SK-N-MC (cell line): ENCODE data around the gene NOM1.
A peak's percentile ranks its signal among the peaks of the same experiment; 100 is the strongest.

Source experiments
- DNase-seq: peaks from one replicate; pipeline ENCODE4 v3.0.0-alpha.2; 2011; ENCODE audit warnings: low read depth, low spot score
- H3K27ac ChIP-seq: fragments of 200-600 bp; sonication (generic); 2 replicates; pipeline ENCODE4 v1.5.1; 2016; ENCODE audit warnings: mixed run types
- H3K36me3 ChIP-seq: fragments of 200-600 bp; sonication (generic); 2 replicates; pipeline ENCODE4 v1.6.1; 2017; ENCODE audit warnings: antibody characterized with exemption, low read length, mixed read lengths; ENCODE audit not compliant: insufficient read depth
- H3K4me3 ChIP-seq: fragments of 200-600 bp; sonication (generic); 2 replicates; pipeline ENCODE4 v1.5.1; 2016
- H3K9ac ChIP-seq: fragments of 200-600 bp; sonication (generic); 2 replicates; pipeline ENCODE4 v1.8.0; 2017; ENCODE audit warnings: mixed run types, mixed read lengths; ENCODE audit not compliant: insufficient read length
- H3K9me3 ChIP-seq: fragments of 200-600 bp; sonication (generic); 2 replicates; pipeline ENCODE4 v1.6.1; 2017; ENCODE audit warnings: low read depth, mild to moderate bottlenecking, antibody characterized with exemption, low read length, moderate library complexity, mixed read lengths
- EZH2 ChIP-seq: fragments of 200-600 bp; sonication (generic); IDR thresholded peaks from one replicate; pipeline ENCODE4 v1.6.1; 2017; ENCODE audit warnings: antibody characterized with exemption
- FOXP2 ChIP-seq: optimal IDR thresholded peaks from 2 replicates; pipeline ENCODE3; 2011; ENCODE audit warnings: mild to moderate bottlenecking, moderate library complexity; ENCODE audit not compliant: insufficient read depth; ENCODE audit errors: extremely low read length, control extremely low read depth
- POLR2AphosphoS5 ChIP-seq: IDR thresholded peaks from 2 replicates; pipeline ENCODE4 v1.6.1; 2012; ENCODE audit warnings: mild to moderate bottlenecking, low read depth, low read length, borderline replicate concordance

Gene NOM1

DNA sequence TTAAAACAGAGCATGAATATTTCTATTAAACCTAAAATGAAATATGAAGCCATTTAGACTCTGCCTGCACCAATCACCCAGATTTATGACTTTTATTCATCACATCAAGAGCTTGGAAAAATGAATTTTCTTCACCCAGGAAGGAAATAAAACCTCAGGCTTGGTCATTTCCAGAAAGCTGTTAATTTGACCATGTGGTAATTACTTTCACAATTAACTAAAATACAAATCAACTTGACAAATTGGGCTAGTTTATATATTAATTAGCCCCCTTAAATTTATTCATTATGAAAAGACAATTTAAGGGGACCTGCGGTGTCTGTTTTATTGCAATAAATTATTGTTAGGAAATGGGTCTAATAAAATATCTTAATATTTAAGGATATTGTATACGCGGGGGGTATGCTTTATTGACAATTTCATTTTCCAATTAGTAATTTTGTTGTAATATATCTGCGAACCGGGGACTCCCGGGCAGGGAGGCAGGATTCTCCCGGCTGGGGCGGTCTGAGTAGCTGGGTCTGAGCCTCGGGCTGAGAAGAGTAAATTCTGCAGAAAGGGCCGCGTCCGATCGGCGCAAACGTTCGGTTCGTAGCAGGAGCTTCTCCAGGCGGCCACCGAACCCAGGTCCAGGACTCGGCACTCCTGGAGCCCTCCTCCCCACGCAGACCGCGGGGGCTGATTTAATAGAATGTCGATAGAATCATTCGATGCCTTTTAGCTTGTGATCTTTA is 70.4 kb downstream of the NOM1 start:
- no peak overlapping the region for H3K9ac ChIP-seq

DNA sequence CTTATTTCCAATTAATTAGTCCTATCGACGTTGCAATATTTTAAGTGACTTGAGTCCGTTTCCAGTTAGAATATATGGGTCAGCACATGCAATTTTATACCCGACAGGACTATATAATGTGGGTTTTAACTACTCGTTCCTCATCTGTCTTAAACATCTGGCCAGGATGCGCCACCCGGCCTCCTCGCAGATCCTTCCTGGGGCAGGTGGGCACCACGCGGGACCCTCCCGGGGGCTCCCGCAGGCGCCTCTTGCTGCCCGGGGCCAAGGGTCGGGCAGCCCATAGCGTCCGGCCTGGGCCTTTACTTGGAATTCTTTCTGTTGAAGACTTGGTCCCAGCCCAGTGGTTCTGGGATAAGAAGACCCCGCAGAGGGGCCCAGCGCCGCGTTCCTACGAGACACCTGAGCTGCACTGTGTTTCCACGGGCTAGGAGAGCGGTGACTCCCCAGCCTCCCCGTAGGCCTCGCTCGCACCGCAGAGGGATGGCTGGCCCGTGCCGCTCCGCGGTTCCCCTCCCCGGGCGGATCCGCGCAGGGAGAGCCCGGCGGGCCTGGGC is 71.1 kb downstream of the NOM1 start:
- TF ChIP-seq FOXP2 (no peak), EZH2 (peak; percentile 95)
- Histone ChIP-seq H3K9me3 (no peaks in the 10 kb centered on the region), H3K27ac (no peak overlapping the region), H3K4me3 (no peak overlapping the region), H3K36me3 (no peaks in the 10 kb centered on the region), H3K9ac (no peak overlapping the region)
- DNase-seq, result no peak

More for the DNA sequence above, 70.4 kb downstream of the NOM1 start:
- no peak for TF ChIP-seq POLR2AphosphoS5
- TF ChIP-seq FOXP2, result no peak
- no peak for TF ChIP-seq EZH2
- DNase-seq, result no peak
- H3K36me3 ChIP-seq, result no peaks in the 10 kb centered on the region
- no peak overlapping the region for H3K27ac ChIP-seq
- H3K9me3 ChIP-seq, result no peaks in the 10 kb centered on the region
- no peak overlapping the region for H3K4me3 ChIP-seq

DNA sequence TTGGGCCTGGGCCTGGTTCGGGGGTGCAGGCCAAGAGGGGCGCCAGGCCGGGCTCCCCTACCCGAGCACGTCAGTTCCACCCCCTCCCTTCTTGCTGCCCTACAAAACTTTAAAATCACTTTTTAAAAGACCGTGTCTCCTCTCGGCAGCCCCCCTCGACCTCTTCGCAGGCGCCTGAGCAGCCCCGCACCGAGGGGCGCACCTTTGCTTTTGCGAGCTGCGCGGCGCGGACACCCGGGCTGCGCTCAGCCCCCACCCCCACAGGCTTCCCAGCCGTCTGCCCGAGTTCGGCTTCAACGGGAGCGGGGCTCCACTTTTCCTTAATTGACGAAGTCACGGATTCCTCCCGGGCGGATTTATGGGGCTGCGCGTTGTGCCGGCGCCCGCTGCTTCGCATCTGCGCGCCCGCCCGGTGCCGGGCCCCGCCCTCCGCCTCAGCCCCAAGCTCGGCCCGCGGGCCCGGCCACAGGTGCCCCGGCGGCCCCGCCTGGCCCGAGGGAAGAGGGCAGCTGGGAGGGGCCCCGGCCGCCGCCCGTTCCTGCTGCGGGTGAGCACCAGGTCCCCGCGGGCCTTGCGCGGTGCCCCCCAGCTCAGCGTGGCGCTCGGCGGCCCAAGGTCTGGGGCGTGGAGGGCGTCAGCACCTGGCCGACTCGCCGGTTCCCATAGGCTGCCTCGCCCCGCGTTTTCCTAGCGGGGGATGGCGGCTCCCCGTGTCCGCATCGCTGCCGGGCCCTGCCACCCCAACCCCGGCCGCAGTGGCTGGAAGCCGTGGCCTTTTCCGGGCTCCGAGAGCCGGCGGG is 71.8 kb downstream of the NOM1 start:
- H3K27ac ChIP-seq, result no peak overlapping the region
- H3K9me3 ChIP-seq, result no peaks in the 10 kb centered on the region
- H3K36me3 ChIP-seq, result no peaks in the 10 kb centered on the region
- no peak overlapping the region for H3K9ac ChIP-seq
- no peak overlapping the region for H3K4me3 ChIP-seq
- TF ChIP-seq POLR2AphosphoS5, result no peak
- no peak for TF ChIP-seq EZH2
- no peak for TF ChIP-seq FOXP2
- DNase-seq, result no peak

DNA sequence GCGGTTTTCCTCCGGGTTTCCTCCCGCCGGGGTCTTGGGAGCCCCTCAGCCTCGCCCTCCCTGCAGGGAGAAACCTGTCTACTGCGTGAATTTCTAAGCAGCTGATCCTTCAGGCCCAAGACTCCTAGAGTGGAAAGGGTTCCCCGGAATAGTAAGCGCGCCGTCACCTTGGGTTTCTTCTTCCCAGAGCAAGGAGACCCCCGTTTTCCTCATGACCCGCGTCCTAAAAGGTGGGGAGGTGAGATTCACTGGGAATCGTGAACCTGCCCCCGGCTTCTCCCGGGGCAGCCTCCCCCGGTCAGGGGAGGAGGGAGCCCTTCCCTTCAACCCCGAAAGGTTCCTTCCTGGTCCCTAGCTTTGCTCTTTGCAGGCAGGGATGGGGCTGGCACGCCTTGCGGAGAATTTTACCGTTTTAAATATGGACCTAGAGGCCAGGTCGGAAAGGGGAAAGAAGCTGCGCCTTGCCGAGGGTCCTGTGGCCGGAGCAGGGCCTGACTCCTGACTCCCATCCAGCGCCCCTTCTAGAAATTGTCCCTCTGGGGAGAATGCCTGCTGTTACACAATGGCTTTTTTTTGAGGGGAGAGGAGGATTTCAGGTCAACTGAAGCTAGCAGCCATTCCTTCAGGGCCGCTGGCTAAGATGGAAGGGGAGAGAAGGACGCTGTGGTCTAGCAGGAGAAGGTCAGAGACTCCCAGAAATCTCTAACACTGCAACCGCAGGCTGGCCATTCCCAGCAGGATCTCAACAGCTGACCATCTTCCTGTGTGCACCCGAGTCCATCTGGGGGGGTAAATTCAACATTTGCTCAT is 72.6 kb downstream of the NOM1 start:
- DNase-seq, result no peak
- no peak overlapping the region for H3K27ac ChIP-seq
- H3K36me3 ChIP-seq, result no peaks in the 10 kb centered on the region
- H3K9me3 ChIP-seq, result no peaks in the 10 kb centered on the region
- H3K9ac ChIP-seq, result no peak overlapping the region
- TF ChIP-seq POLR2AphosphoS5 (no peak), FOXP2 (no peak), EZH2 (no peak)
- H3K4me3 ChIP-seq, result no peak overlapping the region
